Mucosa of rectum (tissue), 2 donors: ENCODE data around the gene OSBP2.

Experiments
- H3K27ac ChIP-seq, 2 donors: one replicate each; pipeline ENCODE4 v1.7.0; 2013; ENCODE audit warnings: inconsistent platforms in 2 of 2, low read depth in 2 of 2, low read length in 2 of 2
- H3K27me3 ChIP-seq, 2 donors: one replicate each; pipeline ENCODE4 v1.7.0; 2013; ENCODE audit warnings: low read length in 2 of 2; ENCODE audit not compliant: control insufficient read depth in 2 of 2, insufficient read depth in 2 of 2
- H3K36me3 ChIP-seq, 2 donors: one replicate each; pipeline ENCODE4 v1.7.0; 2013; ENCODE audit warnings: low read length in 2 of 2; ENCODE audit not compliant: control insufficient read depth in 2 of 2, insufficient read depth in 2 of 2
- H3K4me1 ChIP-seq, 2 donors: one replicate each; pipeline ENCODE4 v1.7.0; 2013; ENCODE audit warnings: low read length in 2 of 2, mild to moderate bottlenecking in 1 of 2; ENCODE audit not compliant: control insufficient read depth in 2 of 2, insufficient read depth in 2 of 2
- H3K4me3 ChIP-seq, 2 donors: one replicate each; pipeline ENCODE4 v1.7.0; 2013; ENCODE audit warnings: low read length in 2 of 2
- H3K9ac ChIP-seq, 2 donors: one replicate each; pipeline ENCODE4 v1.7.0; 2013; ENCODE audit warnings: low read length in 2 of 2, low read depth in 1 of 2, mild to moderate bottlenecking in 1 of 2
- H3K9me3 ChIP-seq, 2 donors: one replicate each; pipeline ENCODE4 v1.7.0; 2013; ENCODE audit warnings: low read length in 2 of 2; ENCODE audit not compliant: control insufficient read depth in 2 of 2
- donor health status: healthy.
- donor health status: Normal muscosa, but diverticular disease.

OSBP2 gene

GRCh38 chr22:30871391-30872284 lies 177.0 kb downstream of the OSBP2 start:
- Histone ChIP-seq H3K4me3 (no peak overlapping the region), H3K4me1 (no peaks in the 10 kb centered on the region), H3K27ac (no peak overlapping the region), H3K27me3 (no peaks in the 10 kb centered on the region), H3K9ac (no peak overlapping the region), H3K36me3 (no peaks in the 10 kb centered on the region), H3K9me3 (no peaks in the 10 kb centered on the region)

DNA sequence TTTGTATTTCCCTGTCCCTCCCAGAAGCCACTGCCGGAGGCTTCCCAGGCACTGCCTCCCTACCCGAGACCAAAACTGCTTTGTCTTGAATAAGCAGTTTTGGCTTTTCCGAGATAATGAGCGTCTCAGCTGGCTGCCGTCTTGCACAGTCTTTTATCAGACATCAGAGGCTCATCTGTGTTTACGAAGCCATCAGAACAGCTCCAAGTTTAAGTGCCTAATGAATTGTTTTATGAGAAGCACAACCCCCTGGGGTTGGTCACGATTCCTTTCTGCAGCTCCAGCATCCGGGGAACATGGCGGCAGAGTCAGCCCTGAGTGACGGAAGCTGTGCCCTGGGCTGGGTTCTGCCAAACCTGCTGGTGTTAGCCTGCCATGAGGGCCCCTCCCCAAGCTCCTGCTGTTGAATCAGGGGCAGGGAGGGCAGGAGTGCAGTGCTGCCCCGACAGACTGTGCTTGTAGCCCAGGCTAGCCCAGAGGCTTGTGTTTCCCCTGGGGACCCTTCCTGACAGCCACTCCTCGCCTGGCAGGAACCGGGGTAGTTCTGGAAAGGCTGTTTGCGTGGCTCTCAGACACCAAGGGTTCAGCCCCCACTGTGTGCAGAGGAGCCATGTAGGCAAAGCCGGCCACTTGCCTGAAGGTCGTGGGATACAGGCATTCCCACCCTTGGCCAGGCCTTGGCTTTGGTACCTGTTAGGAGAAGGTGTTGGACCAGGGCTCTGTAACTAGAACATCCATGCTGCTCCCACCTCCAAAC lies 177.8 kb downstream of the OSBP2 start:
- Histone ChIP-seq H3K27me3 (no peaks in the 10 kb centered on the region), H3K27ac (no peak overlapping the region), H3K36me3 (no peaks in the 10 kb centered on the region), H3K9ac (no peak overlapping the region), H3K4me3 (no peak overlapping the region), H3K9me3 (no peaks in the 10 kb centered on the region), H3K4me1 (no peaks in the 10 kb centered on the region)

- H3K4me3 ChIP-seq = no peak overlapping the region
- no peaks in the 10 kb centered on the region for H3K4me1 ChIP-seq
- H3K36me3 ChIP-seq = no peaks in the 10 kb centered on the region
- H3K27me3 ChIP-seq = no peaks in the 10 kb centered on the region
- no peak overlapping the region for H3K27ac ChIP-seq
- H3K9me3 ChIP-seq = no peaks in the 10 kb centered on the region
- H3K9ac ChIP-seq = no peak overlapping the region
Observed at GRCh38 chr22:30873086-30873650, 178.5 kb downstream of the OSBP2 start.

GRCh38 chr22:30873661-30874060 lies 179.0 kb downstream of the OSBP2 start:
- Histone ChIP-seq H3K27ac (no peak overlapping the region), H3K4me1 (no peaks in the 10 kb centered on the region), H3K4me3 (no peak overlapping the region), H3K27me3 (no peaks in the 10 kb centered on the region), H3K36me3 (no peaks in the 10 kb centered on the region), H3K9me3 (no peaks in the 10 kb centered on the region), H3K9ac (no peak overlapping the region)

DNA sequence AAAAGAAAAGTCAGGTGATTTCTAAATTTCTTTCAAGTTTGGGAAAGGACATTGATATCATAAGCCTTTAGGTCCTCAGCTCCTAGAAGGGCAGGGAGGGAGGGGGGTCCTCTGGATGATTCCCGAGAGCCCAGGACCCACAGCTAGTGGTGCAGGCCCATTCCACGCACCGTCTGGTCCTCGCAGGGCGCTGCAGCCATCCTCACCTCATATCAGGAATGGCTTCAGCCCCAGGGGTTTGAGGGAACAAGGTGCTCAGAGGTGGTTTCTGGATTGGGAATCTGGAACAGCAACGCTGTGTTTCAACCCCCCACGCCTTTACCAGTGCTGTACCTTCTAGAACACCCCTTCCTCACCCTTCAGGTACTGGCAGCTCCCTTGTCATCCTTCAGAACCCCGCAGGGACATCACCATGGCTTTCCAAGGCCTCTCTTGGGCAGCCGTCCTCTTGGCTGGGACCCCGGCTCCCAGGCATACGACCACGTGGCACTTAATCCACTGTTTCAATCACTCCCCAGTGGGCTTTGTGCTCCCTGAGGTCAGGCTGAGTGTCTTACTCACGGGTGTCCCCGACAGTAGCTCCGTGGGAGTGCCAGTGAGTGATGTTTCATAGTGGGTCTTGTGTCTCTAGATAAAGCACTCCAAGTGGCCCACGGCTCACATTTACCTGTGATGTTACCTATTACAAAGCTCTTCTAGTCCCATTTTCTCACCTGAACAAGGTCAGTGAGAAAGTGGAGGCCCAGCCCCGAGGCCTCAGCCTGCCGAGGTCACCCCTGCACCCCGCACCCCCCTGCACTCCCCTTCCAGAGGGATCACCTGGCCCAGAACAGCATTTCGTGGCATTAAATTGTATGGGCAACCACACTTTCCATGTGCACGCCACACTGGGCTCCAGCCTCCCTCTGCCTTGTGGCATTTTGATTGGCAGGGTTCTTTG lies 180.0 kb downstream of the OSBP2 start:
- Histone ChIP-seq H3K27ac (no peak overlapping the region), H3K36me3 (no peaks in the 10 kb centered on the region), H3K9me3 (no peaks in the 10 kb centered on the region)

DNA sequence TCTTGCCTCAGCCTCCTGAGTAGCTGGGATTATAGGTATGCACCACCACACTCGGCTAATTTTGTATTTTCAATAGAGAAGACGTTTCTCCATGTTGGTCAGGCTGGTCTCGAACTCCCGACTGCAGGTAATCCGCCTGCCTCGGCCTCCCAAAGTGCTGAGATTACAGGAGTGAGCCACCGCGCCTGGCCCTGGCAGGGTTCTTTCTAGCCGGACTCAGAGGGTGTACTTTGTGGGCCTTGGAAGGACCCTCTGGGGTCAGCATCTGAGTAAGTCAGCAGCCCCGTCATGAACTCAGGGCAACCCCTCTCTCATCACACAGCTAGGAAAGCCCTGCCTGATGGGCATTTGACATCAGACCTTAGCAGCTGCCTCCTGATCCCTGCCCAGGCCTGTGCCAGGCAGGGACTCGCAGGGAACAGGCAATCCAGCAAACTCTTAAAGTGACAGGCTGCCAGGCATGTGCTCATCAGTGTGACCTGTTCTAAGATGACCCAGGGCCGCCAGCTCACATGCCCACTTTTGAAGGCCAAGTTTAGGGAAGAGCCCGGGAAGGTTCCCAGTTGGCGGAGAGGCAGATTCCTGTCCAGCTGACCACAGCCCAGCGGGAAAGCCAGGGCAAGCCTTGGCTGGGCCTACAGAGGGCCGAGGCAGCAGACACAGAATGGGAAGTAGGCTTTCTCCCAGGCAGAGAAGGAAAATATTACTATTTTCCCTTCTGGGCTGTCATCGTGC lies 181.0 kb downstream of the OSBP2 start:
- H3K9ac ChIP-seq = no peak overlapping the region
- no peak overlapping the region for H3K27ac ChIP-seq
- H3K27me3 ChIP-seq = no peaks in the 10 kb centered on the region
- no peaks in the 10 kb centered on the region for H3K4me1 ChIP-seq
- H3K36me3 ChIP-seq = no peaks in the 10 kb centered on the region
- H3K4me3 ChIP-seq = no peak overlapping the region
- H3K9me3 ChIP-seq = no peaks in the 10 kb centered on the region

More for the DNA sequence above, 180.0 kb downstream of the OSBP2 start:
- Histone ChIP-seq H3K4me1 (no peaks in the 10 kb centered on the region), H3K27me3 (no peaks in the 10 kb centered on the region), H3K9ac (no peak overlapping the region), H3K4me3 (no peak overlapping the region)

DNA sequence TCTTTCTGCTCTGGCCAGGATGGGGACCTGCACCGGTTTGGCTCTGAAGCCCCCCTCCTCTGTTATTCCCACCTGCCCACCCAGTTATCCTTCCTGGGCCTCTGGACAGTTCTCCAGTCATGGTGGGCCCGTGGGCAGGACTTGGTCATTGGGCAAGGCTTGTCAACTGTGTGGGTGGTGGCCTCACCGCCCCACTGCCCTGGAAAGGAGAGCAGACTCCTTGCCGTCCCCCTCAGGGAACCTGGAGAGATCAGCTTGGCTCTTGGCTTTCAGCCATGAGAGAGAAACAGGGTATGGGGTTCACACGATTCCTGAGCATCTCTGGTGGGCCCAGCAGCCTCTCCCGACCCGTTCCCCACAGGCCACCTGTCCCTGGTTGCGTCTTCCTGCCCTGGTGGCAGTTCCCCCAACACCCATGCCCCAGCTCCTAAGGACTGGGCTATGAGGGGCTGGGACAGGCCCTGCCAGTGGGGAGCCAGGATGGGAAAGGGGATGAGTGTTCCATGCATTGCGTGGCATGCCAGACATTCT lies 181.6 kb downstream of the OSBP2 start:
- Histone ChIP-seq H3K9ac (no peak overlapping the region), H3K4me3 (no peak overlapping the region), H3K9me3 (no peaks in the 10 kb centered on the region), H3K27ac (no peak overlapping the region), H3K4me1 (no peaks in the 10 kb centered on the region), H3K36me3 (no peaks in the 10 kb centered on the region), H3K27me3 (no peaks in the 10 kb centered on the region)

DNA sequence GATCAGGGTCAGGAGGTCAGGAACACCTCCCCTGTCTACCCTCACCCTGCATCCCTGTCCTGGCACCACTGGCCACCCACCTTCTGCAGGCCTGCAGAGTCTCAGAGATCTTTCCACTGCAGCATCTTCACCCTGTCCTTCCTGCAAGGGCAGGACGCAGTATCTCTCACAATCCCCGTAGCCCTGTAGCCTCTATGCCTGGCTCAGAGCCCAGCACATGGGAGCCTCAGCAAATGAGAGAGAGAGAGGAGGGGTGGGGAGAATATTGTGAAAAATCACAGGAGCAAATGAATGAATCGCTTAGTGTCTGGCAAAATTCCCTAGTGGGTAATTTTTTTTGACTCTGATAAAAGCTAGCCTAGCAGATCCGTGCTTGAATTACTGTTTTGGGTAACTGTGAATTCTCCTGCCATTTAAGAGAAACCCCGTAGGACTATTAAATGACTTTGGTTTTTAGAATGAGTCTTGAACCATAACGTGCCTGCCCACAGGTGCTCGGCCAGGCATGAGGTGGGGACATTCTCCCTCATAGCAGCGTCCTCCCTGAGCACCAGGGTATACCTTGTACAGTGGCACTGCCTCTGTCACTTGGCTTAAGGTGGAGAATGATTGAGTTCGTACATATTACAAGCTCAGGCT lies 182.4 kb downstream of the OSBP2 start:
- H3K4me1 ChIP-seq = no peaks in the 10 kb centered on the region
- no peaks in the 10 kb centered on the region for H3K36me3 ChIP-seq
- H3K4me3 ChIP-seq = no peak overlapping the region
- H3K9me3 ChIP-seq = no peaks in the 10 kb centered on the region
- no peak overlapping the region for H3K9ac ChIP-seq
- no peaks in the 10 kb centered on the region for H3K27me3 ChIP-seq
- no peak overlapping the region for H3K27ac ChIP-seq
